GM12892 (cell line): ENCODE measurements around the gene DPYD.

Experiments used
- POLR2A ChIP-seq: IDR thresholded peaks from 2 replicates; pipeline ENCODE4 v1.6.1; 2011; ENCODE audit warnings: low read depth, low read length, control low read depth
- POLR2AphosphoS5 ChIP-seq: IDR thresholded peaks from 2 replicates; pipeline ENCODE4 v1.6.1; 2011; ENCODE audit warnings: low read depth, low read length, control low read depth

GRCh38 chr1:97196825-97197516, 723.9 kb downstream of the DPYD start:
- TF ChIP-seq POLR2A (no peak), POLR2AphosphoS5 (no peak)
